Brain pericyte (primary cell): Measurements from ENCODE around the gene MDFI.
"Not testable (repeated sequence)": the region's sequence is repeated elsewhere in the genome, so short reads cannot be mapped to it uniquely, and the experiment has no call there.

Experiments
- DNase-seq: peaks from one replicate; pipeline ENCODE4 v3.0.0-alpha.2; 2012; ENCODE audit warnings: low read depth, low spot score

MDFI gene

DNA sequence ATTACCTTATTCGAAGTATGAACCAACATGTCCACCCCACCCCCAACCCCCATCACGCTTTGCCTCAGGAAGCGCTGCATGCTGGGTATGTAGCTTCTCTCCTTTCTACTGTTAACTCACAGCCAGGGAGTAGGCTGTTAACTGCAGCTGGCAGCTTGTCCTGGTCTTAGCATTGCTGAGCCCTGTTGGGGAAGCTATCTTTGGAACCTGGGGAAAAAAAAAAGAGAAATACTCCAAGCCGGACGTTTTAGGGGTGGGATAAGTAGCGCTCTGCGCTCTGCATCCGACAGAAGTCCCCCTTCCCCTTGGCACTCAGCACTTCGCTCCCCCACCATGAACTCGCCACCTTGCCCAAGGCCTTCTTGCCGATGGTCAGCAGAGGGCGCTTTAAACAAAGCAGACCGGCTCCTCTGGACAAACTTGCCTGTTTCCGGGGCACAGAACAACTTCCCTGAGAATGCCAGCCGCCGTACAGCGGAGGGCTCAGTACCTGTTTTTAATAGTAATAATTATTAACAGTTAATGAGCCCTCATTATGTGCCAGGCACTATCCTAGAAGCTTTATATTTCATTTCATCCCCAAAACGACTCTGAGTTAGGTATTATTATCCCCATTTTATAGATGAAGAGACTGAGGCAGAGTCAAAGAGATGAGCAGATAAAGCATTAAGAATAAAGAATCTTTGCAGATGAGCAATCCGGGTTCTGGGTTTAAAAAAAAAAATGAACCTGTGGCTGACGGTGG lies 35.2 kb upstream of the MDFI start:
- peak; percentile 29 for DNase-seq

DNA sequence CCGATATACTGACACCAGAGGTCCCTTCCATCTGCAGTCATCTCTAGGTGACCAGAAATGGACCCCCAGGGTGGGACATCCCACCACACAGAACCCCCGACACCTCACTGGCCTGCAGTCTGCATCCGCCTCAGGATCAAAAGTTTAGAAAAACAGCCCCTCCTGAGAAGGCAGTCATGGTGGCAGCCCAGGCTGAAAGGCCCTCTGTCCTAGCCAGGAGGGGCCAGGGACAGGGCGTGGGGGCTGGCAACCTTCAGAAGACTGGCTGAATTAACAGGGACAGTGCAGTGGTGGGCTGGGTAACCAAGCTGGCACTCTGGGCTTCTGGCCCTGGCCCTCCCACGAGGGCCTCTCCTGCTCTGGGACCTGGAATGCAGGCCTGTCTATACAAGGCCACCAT lies 34.3 kb upstream of the MDFI start:
- DNase-seq, result no peak

DNA sequence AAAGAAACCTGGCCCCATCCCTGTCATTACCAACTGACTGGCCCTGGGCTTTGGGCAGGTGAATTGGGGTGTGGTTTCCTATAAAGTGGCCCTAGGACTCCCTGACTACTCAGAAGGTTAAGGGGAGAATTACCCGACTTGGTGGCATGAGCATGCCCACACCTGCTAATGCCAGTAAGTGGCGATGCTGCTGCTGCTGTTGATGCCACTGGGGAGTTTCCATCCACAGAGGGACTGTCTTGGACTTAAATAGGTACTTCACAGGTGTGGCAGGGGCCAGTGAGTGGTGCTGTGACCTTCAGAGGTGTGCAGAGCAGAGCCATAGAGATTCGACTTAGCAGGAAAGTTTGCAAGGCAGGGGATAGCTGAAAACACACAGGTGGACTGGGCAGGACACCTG lies 32.6 kb upstream of the MDFI start:
- DNase-seq, result no peak

DNA sequence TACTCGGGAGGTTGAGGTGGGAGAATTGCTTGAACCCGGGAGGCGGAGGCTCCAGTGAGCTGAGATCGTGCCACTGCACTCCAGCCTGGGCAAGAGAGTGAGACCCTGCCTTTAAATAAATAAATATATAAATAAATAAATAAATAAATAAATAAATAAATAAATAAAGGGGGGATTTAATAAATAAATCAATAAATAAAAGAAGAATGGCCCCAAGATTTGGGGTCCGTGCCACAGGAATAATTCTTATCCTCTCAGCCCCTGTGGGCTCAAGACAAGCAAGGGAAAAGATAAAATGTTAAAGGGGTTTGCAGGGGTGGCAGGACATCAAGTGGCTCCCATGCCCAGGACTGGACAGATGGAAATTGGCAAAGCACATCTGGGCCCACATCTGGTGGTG lies 31.2 kb upstream of the MDFI start:
- DNase-seq, result no peak

DNA sequence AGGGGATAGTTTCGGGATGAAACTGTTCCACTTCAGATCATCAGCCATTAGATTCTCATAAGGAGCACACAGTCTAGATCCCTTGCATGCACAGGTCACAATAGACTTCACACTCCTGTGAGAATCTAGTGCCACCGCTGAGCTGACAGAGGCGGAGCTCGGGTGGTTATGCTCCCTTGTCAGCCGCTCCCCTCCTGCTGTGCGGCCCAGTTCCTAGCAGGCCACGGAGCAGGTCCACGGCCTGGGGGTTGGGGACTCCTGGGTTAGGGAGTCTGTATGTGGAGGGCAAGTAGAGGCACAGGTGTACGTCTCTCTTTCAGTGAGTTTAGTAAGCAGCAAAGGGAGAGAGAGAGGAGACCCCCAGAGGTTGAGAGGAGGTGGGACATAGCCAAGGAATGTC lies 30.5 kb upstream of the MDFI start:
- DNase-seq, result no peak

DNA sequence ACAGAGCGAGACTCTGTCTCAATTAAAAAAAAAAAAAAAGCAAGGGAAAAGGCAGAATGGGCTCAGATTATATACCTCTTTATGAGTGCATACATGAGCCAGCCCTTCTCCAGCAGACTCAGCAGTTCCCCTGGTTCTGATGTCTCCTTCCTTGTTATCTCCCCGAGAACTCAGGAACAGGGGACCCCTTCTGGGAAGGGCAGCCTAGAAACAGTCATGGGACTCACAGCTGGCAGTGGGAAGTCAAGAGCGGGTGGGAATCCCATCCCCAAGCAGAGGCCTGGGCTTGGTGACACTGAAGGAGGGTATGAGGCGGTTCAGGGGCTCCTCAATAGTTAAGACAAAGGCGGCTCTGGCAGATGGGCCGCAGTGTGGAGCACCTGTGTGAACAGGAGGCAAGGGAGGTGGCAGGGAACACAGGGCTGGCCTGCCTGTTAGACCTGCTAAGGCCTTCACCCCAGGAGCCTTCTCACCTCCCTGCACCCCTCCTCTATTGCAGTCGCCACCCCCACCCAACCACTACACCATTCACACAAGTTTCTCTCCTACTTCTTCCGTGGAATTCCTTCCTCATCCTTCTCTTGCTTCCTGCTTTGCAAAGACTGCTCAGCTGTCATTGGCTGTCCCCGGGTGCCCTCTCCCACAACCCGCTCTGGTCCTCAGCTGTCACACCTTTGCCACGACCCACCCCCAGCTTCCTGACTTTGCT lies 29.7 kb upstream of the MDFI start:
- no peak for DNase-seq

DNA sequence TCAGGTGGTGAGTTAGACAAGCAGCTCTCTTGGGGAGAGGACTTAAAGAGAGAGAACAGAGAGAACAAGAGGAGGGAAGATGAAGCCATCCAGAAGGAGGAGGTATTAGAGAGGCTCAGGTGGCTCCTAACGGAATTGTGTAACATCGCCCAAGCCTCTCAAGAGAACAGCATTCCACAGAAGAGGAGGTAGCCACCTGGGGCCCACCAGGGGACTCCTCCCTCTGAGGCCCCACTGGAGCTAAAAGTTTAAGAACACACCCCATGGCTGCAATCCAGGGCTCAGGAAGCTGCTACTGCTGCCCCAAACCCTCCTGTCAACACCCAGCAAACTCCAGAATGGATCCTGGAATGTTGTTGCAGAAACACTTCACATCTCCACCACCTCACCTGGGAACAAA lies 23.6 kb upstream of the MDFI start:
- DNase-seq, result no peak

DNA sequence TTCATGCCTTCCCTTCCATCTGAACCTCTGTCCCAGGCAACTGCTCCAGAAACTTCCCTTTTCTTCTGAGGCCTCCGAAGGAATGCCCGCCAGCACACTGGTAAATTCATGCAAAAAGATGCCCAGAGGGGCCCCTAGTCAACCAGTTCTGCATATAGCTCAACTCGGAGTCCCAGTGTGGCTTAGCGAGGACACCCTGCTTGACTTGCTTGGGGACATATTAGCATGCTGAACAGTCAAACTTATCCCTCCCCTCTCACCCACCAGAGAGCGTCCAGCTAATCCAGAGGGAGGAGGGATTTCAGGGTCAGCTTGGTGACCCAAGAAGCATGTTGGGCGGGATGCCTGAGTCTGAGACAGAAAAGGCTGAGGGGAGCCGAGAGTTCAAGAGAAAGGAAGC lies 23.0 kb upstream of the MDFI start:
- no peak for DNase-seq

DNA sequence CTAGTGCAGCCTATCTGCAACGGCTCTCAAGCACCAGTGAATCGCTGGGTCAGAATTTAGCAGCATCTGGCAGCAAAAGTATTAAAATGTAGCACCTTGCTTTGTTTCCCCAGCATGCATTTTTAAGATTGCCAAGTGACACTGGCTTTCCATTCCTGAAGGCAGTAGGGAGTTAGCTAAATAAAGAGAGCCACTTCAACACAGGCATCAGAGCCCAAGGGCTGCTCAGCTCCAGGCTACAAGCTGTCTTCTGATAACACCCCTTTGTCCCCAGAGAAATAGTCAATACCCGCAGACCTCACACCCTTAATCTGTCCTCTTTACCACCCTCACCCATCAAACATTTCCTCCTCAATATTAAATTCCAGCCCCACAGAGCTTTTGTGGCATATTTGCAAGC lies 19.7 kb upstream of the MDFI start:
- DNase-seq, result no peak

DNA sequence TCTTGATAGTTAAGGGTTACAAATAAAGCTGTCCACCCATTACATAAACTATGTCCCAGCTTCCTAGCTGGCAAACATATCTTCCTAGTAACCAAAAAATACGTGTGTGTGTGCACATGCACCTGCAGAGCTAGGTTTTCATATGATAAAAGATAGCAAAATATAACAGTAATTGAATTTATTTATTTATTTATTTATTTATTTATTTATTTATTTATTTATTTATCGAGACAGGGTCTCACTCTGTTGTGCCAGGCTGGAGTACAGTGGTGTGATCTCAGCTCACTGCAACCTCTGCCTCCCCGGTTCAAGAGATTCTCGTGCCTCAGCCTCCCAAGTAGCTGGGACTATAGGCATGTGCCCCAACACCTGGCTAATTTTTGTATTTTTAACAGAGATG lies 19.1 kb upstream of the MDFI start:
- not testable (repeated sequence) for DNase-seq

DNA sequence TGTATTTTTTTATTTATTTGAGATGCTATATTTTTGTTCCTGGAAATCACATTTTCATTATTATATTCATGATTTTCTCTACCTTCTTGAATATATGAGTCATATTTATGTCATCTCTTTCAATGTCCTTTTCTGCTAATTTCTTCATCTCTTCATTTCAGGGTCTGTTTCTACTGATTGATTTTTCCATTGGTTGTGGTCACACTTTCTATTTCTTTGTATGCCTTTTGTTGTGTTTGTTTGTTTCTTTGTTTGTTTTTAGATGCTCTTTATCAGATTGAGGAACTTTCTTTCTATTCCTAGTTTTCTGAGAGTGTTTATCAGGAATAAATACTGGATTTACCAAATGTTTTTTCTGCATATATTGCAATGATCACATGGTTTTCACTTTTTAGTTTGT lies 16.9 kb upstream of the MDFI start:
- no peak for DNase-seq

DNA sequence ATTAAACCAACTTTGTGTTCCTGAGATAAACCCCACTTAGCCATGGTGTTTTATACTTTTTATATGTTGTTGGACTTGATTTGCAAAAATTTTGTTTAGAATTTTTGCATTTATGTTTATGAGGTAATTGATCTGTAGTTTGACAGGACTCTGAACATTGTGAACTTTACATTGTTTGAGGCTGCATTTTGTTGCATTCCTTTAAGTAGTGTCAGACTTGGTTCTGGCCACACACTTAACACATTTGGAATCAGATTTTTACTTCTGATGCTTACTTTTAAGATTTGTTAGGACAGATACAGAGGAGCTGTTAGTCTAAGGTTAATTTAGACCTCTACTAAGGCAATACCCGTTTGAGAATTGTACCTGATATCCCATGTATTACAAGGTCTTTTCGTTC lies 16.5 kb upstream of the MDFI start:
- DNase-seq, result no peak

DNA sequence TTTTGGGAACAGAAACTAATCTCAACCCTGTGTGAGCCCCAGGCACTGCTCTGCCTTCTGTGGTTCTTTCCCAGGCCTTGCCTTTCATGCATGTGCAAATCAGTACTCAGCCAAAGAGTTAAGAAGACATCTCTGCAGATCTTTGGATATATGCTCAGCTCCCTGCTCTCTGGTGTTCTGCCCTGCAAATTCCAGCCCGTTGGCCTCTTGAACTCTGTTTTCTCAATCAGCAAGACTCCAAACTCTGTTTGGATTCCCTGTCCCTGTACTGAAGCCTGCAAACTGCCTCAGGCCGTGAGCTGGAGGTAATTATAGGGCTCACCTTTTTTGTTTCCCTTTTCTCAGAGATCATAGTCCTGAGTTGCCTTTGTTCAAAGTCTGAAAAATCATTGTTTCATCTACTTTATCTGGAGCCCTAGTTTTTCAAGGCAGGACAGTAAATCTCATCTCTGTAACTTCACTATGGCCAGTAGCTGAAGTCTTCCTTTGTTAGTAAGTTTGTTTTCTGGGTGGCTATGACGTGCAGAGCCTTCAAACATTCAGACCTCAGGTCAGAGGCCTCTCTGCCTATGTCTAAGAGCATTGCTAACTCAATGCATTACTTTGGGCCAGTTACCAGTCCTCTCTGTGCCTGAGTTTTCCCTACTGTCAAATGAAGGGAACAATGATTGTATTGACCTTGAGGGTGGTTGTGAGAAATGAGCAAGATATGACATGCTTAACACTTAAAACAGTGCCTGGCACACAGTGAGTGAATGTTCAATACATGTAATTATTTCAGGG lies 15.9 kb upstream of the MDFI start:
- no peak for DNase-seq

DNA sequence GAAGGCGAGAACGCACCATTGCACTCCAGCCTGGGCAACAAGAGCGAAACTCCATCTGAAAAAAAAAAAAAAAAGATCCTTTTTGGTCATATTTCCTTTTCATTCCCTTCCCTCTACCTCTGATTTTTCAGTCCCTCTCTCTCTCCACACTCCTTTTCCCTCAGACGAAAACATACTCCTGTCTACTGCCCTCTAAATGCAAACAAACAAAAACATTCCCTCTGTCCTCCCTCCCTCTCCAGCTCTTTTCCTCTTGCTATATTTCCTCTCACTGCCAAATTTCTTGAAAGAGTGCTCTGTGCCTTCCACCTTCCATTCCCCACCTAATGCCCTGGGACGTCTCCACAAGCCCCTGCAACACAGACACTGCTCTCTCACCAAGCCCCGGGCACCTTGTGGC lies 14.9 kb upstream of the MDFI start:
- DNase-seq, result no peak

DNA sequence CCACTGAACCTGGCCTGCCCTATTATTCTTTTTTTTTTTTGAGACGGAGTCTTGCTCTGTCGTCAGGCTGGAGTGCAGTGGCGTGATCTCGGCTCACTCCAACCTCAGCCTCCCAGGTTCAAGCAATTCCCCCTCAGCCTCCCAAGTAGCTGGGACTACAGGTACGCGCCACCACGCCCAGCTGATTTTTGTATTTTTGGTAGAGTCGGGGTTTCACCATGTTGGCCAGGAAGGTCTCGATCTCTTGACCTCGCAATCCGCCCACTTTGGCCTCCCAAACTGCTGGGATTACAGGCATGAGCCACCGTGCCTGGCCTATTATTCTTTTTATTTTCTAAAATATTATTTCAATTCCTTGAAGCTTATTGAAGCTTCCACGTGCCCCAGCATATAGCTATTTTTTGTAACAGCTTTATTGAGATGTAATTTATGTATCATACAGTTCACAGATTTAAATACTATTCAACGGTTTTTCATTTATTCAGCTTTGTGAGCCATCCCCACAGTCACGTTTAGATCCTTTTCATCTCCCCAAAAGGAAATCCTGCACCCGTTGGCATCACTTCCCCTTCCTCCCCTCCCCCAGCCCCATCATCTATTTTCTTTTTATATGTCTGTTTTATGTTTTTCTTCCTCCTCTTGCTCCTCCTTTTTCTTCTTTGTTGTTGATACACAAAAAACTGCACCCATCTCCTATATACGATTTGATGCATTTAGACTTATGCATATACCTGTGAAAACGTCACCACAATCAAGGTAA lies 13.5 kb upstream of the MDFI start:
- DNase-seq, result no peak

DNA sequence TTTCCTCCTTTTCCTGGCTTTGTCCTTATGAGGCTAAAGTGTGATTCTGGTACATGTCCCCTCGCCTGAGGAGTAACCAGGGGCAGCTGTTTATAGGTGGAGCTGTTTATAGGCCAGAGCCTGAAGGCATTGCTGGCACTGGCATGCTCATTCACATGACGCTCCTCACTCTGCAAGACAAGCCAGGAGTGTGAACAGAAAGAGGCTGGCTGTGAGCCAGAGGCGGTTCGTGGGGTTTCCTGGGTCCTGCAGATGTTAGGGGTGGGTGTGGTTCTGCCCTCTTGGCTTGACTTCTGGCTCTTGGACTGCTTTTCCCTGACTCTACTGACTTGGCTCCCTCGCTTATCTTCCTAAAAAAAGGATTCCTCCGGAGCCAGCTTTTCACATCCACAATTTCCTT lies 12.8 kb upstream of the MDFI start:
- DNase-seq, result no peak

DNA sequence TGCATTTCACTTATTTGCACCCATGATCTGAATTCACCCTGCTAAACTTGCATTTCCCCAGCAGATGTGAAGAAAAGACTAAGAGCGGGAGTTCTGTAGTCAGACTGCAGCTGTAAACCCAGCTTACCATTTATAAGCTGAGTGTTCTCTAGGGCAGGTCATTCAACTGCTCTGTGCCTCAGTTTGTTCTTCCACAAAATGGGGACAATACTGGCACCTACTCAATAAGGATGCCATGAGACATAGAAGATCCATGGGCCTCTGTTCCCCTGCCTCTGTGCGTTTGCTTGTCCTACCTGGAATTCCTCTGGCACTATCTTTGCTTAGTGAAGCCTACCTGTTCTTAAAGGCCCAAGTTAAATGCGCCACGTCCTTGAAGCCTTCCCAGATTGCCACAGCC lies 12.2 kb upstream of the MDFI start:
- no peak for DNase-seq

DNA sequence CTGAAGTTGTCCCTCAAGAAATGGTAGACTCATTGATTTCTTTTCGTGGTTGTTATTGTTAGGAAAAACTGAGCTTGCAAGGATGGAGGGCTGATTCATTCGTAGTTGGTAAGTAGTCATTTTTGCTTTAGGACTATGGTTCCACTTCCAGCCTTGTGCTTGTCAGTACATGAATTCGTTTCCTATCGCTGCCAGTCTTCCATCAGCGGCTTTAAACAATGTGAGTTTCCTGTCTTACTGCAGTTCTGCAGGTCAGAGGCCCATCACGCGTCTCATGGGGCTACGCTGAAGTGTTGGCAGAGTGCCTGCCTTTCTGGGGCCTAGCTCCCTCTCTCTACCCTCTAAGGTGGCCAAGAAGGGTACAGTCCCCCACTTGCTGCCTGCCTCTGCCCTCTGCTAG lies 11.4 kb upstream of the MDFI start:
- DNase-seq, result no peak

DNA sequence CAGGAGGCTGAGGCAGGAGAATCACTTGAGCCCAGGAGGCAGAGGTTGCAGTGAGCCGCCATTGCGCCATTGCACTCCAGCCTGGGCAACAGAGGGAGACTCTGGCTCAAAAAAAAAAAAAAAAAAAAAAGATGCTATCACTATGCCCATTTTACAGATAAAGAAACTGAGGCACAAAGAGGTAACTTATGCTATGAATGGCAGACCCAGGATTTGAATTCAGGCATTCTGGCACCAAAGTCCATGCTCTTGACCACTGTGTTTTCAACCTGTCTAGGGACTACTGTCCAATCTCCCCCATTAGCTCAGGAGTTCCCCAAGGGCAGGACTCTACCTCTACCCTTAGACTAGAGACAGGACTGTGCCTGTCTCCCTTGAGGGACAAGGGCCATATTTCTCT lies 9.1 kb upstream of the MDFI start:
- DNase-seq, result no peak

DNA sequence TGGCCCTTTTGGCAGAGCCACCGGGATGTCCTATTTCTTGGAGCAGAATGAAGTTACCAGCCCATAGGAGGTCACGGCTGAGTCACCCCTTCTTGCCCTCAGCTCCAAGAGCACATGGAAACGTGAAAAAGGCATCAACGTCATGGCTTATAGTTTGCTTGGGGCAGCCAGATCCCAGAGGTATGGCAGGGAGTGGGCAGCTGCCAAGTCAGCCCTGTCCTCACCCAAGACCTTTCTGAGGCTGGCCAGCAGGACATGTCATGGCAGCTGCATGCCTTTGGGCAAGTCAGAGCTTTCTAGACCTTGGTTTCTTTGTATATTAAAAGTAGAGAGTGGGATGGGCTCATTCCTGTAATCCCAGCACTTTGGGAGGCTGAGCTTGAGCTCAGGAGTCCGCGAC lies 8.2 kb upstream of the MDFI start:
- DNase-seq, result no peak

DNA sequence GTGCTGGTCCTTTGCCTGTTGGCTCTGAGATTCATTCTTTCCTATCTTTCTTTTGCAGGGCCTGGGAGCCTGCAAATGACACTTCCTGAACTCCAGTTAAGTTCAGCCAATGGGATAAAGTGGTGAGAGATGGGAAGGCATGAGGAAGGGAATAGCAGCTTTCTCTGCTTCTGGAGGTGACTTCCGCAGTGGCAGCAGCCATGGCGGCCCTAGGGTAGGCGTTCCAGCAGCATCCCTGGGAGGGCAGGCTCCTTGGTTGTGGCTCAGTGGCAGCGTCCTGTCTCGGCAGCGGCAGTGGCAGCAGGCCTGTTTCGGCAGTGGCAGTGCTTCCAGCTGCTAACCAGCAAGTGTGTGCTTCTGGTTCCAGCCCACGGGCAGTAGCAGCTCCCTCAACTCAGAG lies 7.3 kb upstream of the MDFI start:
- DNase-seq, result no peak

DNA sequence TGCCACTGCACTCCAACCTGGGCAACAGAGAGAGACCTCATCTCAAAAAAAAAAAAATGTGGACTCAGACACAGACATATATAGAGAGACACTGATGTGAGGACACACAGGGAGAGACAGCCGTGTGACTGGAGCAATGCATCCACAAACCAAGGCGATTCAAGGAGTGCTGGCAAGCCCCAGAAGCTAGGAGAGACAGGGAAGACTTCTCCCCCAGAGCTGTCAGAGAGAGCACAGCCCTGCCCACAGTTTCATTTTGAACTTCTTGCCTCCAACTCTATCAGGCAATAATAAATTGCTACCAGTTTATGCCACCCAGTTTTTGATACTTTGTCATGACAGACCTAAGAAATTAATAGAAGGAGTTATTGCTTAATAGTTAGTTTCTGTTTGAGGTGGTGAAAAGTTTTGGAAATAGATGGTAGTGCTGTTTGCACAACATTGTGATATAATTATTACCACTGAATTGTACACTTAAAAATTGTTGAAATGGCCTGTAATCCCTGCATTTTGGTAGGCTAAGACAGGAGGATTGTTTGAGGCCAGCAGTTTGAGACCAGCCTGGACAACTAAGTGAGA lies 5.1 kb upstream of the MDFI start:
- DNase-seq, result no peak
